IPS-18c (cell line): Measurements from ENCODE around the gene RBFOX2.

ENCODE experiments used
- H3K4me3 ChIP-seq: 2 replicates; pipeline ENCODE4 v1.7.0; 2013; ENCODE audit warnings: low read depth, mild to moderate bottlenecking, low read length, moderate library complexity; ENCODE audit not compliant: insufficient read depth
- H3K9me3 ChIP-seq: one replicate; pipeline ENCODE4 v1.6.1; 2013; ENCODE audit warnings: mild to moderate bottlenecking, low read length, moderate library complexity; ENCODE audit not compliant: control insufficient read depth, insufficient read depth

Gene RBFOX2

DNA sequence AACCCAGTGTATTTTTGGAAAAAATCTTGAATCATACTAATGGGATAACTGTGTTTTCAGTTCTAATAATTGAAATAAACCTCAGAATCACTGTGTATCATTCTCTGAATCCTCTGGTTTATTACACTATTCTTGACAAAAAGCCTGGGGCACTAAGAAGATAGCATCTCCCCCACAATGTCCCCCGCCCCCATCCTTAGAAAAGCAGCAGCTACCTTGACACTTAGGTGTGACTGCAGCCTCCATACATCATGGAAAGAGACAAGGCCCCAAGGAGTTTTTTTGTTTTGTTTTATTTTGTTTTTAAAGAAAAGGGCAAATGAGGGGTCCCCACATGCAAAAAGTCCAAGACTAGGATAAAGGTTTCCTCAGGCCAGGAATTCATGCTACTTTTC is 186.1 kb downstream of the RBFOX2 start:
- H3K4me3 ChIP-seq = no peak overlapping the region
- H3K9me3 ChIP-seq = no peaks in the 10 kb centered on the region

DNA sequence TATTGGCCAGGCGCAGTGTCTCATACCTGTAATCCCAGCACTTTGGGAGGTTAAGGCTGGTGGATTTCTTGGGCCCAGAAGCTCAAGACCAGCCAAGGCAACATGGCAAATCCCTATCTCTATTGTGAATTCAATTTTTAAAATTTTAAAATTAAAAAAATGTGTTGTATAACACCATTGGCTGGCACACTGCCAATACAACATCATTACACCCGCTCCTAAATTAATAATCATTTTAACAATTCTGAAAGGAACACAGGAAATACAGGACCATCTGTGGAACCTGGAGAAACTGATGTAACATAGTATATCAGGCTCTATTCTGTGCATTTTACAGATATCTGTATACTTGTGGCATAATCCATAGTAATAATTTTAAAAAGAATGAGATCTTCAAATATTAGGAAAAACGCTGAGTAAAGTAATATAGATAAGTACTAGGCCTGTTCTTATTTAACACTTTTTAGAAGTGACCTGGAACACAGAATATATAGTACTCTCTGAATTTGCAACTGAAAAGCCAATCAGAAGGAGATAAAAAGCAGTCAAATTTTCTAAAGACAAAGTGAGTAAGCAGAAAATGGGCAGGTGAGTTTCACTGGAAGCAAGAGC is 186.6 kb downstream of the RBFOX2 start:
- Histone ChIP-seq H3K4me3 (no peak overlapping the region), H3K9me3 (no peaks in the 10 kb centered on the region)

GRCh38 chr22:35840302-35840739 is 188.3 kb downstream of the RBFOX2 start:
- peak overlapping the region; percentile 51 for H3K4me3 ChIP-seq
- no peaks in the 10 kb centered on the region for H3K9me3 ChIP-seq

- Histone ChIP-seq H3K4me3 (peak overlapping the region; percentile 51), H3K9me3 (no peaks in the 10 kb centered on the region)
Measured at GRCh38 chr22:35839841-35840301, 188.8 kb downstream of the RBFOX2 start.

DNA sequence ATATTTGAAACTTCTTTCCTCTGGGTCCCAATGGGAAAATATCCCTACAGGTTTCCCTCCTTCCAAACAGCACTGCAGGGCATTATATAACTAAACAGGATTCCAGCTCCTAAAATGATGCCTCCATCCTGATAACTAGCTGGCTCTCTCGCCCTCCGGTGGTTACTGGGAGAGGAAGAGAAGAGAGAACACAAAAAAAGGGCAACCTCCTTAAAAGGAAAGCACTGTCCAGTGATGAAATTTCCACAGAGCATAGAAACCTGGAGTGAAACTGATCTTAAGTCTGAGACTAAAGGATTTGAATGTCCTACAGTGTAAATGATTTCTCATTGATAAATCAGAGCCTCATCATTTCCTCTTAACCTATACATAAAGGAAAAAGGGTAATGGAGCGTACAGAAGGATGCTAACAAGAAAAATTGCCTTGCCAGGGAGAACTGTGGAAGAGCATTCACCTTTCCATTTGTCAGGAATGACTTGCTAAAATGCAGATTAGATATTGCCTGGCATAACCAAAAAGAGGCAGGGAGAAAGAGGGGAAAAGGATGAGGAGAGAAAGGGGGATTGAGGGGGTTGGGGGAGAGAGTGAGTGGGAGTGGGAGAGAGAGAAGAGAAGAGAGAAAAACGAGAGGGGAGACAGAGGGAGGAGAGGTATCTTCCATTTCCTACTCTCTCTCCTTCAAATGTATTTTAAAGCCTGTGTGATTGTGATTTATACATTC is 189.6 kb downstream of the RBFOX2 start:
- peak overlapping the region; percentile 51; the same call in 1 of the 2 replicates for H3K4me3 ChIP-seq
- H3K9me3 ChIP-seq = no peaks in the 10 kb centered on the region

DNA sequence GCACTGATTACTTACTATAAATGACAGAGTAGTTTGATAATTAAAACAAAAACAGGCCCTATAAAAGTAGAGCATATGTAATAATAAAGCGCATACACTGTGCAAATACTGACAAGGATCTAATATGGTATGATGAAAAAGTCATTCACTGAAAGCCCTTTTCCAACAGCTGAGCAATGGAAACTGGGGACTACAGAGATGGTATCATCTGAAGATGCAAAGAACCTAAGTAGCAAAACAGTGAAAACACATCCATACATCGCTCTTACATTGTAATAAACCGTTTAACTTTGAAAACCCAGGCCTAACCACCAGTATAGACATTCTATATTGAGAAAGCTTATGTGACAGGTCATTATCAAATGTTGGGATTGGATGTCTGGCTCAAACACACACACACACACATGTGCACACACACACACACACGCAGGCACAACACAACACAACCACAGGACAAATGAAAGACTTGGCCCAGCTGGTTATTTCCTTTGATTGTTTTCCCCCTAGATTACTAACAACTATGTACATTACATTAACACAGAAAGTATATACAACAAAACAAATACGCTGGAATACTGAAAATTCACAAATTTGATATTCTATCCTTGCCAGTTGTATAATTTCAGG is 191.4 kb downstream of the RBFOX2 start:
- Histone ChIP-seq H3K9me3 (no peaks in the 10 kb centered on the region), H3K4me3 (no peak overlapping the region)

- peak overlapping the region; percentile 28 for H3K4me3 ChIP-seq
Measured at GRCh38 chr22:35835998-35836691, 192.5 kb downstream of the RBFOX2 start.

DNA sequence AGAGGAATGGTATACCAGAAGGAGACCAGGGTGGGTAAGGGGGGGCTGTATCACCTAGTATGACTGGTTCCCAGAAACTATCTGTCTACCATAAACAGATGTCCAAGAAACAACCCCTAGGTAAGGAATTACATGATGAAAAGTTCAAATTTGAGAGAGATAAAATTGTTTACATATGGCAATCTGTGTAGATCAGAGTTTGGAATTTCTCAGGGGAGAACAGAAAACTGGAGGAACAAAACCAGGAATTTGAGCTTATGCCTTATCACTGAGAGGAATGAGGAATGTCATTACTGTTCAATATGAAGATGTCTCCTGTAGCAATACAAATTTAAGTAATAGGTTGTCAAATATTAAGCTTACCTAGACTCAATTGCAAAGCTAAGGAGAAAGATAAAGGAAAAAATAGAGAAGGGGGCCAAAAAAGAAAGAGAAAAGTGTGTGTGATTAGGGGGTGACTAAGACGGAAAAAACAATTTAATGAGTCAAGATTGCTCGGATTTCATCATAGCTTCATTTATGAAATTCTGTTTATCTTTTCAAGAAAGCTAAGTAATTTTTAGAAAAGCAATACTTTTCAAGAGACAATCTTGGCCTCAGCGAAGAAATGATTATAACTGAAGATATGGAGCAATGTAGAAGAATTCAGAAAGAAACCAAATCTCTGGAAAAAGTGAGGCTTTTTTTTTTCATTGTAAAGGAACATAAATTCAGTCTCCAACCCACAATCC is 193.2 kb downstream of the RBFOX2 start:
- H3K4me3 ChIP-seq = peak overlapping the region; percentile 28
- H3K9me3 ChIP-seq = no peaks in the 10 kb centered on the region

More at GRCh38 chr22:35835998-35836691, 192.5 kb downstream of the RBFOX2 start:
- no peaks in the 10 kb centered on the region for H3K9me3 ChIP-seq

DNA sequence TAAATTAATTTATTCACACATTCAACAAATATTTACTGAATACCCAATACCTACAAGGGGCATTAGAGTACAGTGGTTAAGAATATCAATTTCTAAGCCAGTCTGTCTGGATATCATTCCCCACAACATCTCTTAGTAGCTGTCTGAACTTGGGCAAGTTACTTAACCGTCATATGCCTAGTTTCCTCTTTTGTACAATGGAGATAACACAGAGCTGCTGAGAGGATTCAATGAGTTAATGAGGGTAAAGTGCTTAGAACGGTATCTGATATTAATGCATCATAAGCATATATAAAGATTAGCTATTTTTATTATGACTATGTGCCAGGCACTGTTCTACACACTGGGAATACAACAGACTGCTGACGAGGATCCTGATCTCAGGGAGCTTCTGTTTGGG is 194.6 kb downstream of the RBFOX2 start:
- Histone ChIP-seq H3K4me3 (no peak overlapping the region), H3K9me3 (no peaks in the 10 kb centered on the region)

DNA sequence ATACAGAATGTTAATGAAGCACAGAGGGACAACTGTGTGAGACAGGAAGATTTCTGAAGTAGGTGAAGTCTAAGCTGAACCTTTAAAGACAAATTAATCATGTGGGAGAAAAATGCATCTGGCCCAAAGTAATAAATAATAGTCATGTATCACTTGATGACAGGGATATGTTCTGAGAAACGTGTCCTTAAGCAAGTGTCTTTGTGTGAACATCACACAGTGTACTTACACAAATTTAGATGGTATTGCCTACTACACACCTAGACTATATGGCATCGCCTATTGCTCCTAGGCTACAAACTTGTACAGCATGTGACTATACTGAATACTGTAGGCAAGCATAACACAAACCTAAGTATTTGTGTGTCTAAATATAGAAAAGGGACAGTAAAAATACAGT is 198.3 kb downstream of the RBFOX2 start:
- H3K4me3 ChIP-seq = no peak overlapping the region
- no peaks in the 10 kb centered on the region for H3K9me3 ChIP-seq

- Histone ChIP-seq H3K4me3 (no peak overlapping the region), H3K9me3 (no peaks in the 10 kb centered on the region)
Measured at GRCh38 chr22:35824256-35824655, 204.4 kb downstream of the RBFOX2 start.

DNA sequence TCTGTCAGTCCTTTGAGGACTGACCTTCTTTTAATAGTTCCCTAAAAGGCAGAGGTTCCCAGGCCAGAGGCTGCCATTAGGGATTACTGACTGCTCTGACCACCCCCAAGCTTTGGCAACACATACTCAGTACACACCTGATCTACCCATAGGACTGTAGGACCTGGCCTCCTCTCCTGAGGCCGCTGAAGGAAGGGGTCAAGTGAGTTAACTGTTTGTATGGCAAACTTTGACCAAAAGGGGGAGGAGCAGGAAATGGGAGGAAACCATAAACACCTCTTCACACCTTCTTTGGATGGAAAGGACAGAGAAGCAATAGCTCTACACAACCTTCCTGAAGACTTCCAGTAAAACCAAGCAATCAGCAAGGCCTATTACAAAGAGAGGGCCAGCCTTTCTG is 207.0 kb downstream of the RBFOX2 start:
- no peak overlapping the region for H3K4me3 ChIP-seq
- H3K9me3 ChIP-seq = no peaks in the 10 kb centered on the region

DNA sequence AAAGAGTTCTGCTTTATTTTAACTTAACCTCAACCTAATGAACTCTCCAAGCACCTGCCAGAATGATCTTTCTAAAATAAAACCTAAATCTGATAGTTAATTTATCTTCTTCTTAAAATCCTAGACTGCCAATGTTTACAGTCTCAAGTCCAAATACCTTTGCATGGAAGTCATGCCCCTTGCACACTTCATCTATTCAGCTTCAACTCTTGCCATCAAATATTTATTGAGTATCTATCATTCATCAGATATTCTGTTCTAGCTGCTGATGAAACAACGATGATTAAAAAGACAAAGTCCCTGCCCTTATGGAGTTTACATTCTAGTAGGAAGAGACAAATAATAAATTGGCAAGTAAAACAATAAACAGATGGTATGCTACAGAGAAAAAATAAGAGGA is 209.2 kb downstream of the RBFOX2 start:
- Histone ChIP-seq H3K9me3 (no peaks in the 10 kb centered on the region), H3K4me3 (no peak overlapping the region)

- Histone ChIP-seq H3K9me3 (no peaks in the 10 kb centered on the region), H3K4me3 (no peak overlapping the region)
Measured at GRCh38 chr22:35818897-35819296, 209.7 kb downstream of the RBFOX2 start.

- Histone ChIP-seq H3K4me3 (no peak overlapping the region), H3K9me3 (no peaks in the 10 kb centered on the region)
Measured at GRCh38 chr22:35812600-35812999, 216.0 kb downstream of the RBFOX2 start.

GRCh38 chr22:35811670-35812069 is 217.0 kb downstream of the RBFOX2 start:
- H3K9me3 ChIP-seq = no peaks in the 10 kb centered on the region
- H3K4me3 ChIP-seq = no peak overlapping the region

DNA sequence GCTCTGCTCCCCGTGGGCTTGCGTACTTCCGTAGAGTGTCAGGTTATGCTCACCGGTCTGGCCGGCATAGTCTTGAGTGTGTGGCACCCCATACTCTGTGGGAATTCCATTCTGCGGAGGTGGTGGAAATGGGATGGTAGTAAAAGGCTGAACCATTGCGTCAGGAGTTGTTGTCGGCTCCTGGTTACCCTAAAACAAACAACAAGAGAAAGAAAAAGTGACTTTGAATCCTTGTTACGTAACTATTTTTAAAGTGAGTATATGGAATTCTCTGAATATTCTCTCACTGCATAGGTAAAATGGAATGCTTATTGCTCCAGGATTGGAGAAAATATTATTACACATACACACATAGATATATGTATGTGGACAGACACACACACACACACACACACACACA is 218.8 kb downstream of the RBFOX2 start:
- no peaks in the 10 kb centered on the region for H3K9me3 ChIP-seq
- H3K4me3 ChIP-seq = no peak overlapping the region
